Lower lobe of right lung (tissue), 2 donors: ENCODE measurements around the gene MXD4. TPM values are rescaled to one million over a fixed set of nuclear protein-coding genes. Genes with fewer than 3 reads are reported as not detected.
A peak's percentile ranks its signal among the peaks of the same experiment; 100 is the strongest.
"Not testable (repeated sequence)": the region's sequence is repeated elsewhere in the genome, so short reads cannot be mapped to it uniquely, and the experiment has no call there.

Experiments
- ATAC-seq, 2 donors: fragments of 200-7000 bp; cut with Tn5 transposase; one replicate each; pipeline ENCODE4 v1.9.1; 2020 to 2022; ENCODE audit warnings: mild to moderate bottlenecking in 2 of 2, moderate library complexity in 2 of 2
- DNase-seq: peaks from one replicate; pipeline ENCODE4 v3.0.0-alpha.2; 2020
- H3K27ac ChIP-seq: fragments of 200-600 bp; one replicate; pipeline ENCODE4 v1.8.0; 2022
- H3K27me3 ChIP-seq: fragments of 200-600 bp; one replicate; pipeline ENCODE4 v1.8.0; 2022; ENCODE audit warnings: low read depth
- H3K36me3 ChIP-seq: fragments of 200-600 bp; one replicate; pipeline ENCODE4 v1.8.0; 2022; ENCODE audit warnings: mild to moderate bottlenecking
- H3K4me1 ChIP-seq: fragments of 200-600 bp; one replicate; pipeline ENCODE4 v1.8.0; 2022
- H3K4me3 ChIP-seq: fragments of 200-600 bp; one replicate; pipeline ENCODE4 v1.8.0; 2022; ENCODE audit warnings: mild to moderate bottlenecking
- H3K9me3 ChIP-seq: fragments of 200-600 bp; one replicate; pipeline ENCODE4 v1.8.0; 2022
- CTCF ChIP-seq: fragments of 200-600 bp; IDR thresholded peaks from one replicate; pipeline ENCODE4 v1.8.0; 2022; ENCODE audit warnings: antibody characterized with exemption, mild to moderate bottlenecking
- intact Hi-C: fragments of 100-400 bp; cut with DNase I; formaldehyde crosslinking; loops from one replicate; pipeline ENCODE4 v1.11.0; 2022
- total RNA-seq: library from RNA; stranded (reverse); fragmentation: NEBNext Ultra II Directional; extraction: Animal tissue kit (Norgen Biotek cat#: 25700); gene quantifications from one replicate; pipeline ENCODE4 v1.2.1, GENCODE V29; 2021
- donor health status: DM: no; HTN: yes; CAD: no; lungs with severe emphysema.

MXD4 gene
- total RNA-seq, 1 donor from 2014 or later: 74.3 TPM

GRCh38 chr4:2281575-2282343, 19.9 kb upstream of the MXD4 start:
- TF ChIP-seq CTCF: no peak
- peak overlapping the region; percentile 33 for H3K27ac ChIP-seq
- no peaks in the 10 kb centered on the region for H3K4me1 ChIP-seq
- no peak overlapping the region for H3K4me3 ChIP-seq
- no peak for DNase-seq
- H3K36me3 ChIP-seq: no peaks in the 10 kb centered on the region
- ATAC-seq: peak; percentile 64 to 72
- H3K27me3 ChIP-seq: no peaks in the 10 kb centered on the region
- no peaks in the 10 kb centered on the region for H3K9me3 ChIP-seq
- intact Hi-C loops: no loop called here

- intact Hi-C loops: no loop called here
- Histone ChIP-seq H3K9me3 (no peaks in the 10 kb centered on the region), H3K36me3 (no peaks in the 10 kb centered on the region), H3K27me3 (no peaks in the 10 kb centered on the region), H3K4me3 (no peak overlapping the region), H3K27ac (peak overlapping the region; percentile 33), H3K4me1 (no peaks in the 10 kb centered on the region)
- TF ChIP-seq CTCF: no peak
- DNase-seq: no peak
- no peak for ATAC-seq
Observed at GRCh38 chr4:2280531-2281300, 18.8 kb upstream of the MXD4 start.

GRCh38 chr4:2277956-2278355, 16.0 kb upstream of the MXD4 start:
- Histone ChIP-seq H3K36me3 (no peaks in the 10 kb centered on the region), H3K27me3 (no peaks in the 10 kb centered on the region), H3K27ac (no peak overlapping the region), H3K4me3 (no peak overlapping the region), H3K9me3 (no peaks in the 10 kb centered on the region), H3K4me1 (no peaks in the 10 kb centered on the region)
- no peak for TF ChIP-seq CTCF
- intact Hi-C loops: no loop called here
- DNase-seq (no peak), ATAC-seq (no peak)

GRCh38 chr4:2276581-2277325, 14.8 kb upstream of the MXD4 start:
- no peak for TF ChIP-seq CTCF
- intact Hi-C loops: no loop called here
- Histone ChIP-seq H3K9me3 (no peaks in the 10 kb centered on the region), H3K4me3 (no peak overlapping the region), H3K27ac (no peak overlapping the region), H3K36me3 (no peaks in the 10 kb centered on the region), H3K27me3 (no peaks in the 10 kb centered on the region), H3K4me1 (no peaks in the 10 kb centered on the region)
- DNase-seq (peak; percentile 27), ATAC-seq (no peak)

GRCh38 chr4:2275546-2276251, 13.8 kb upstream of the MXD4 start:
- no peaks in the 10 kb centered on the region for H3K9me3 ChIP-seq
- no peak overlapping the region for H3K4me3 ChIP-seq
- H3K36me3 ChIP-seq: no peaks in the 10 kb centered on the region
- H3K27ac ChIP-seq: no peak overlapping the region
- intact Hi-C loops: no loop called here
- ATAC-seq (no peak), DNase-seq (peak; percentile 37)
- no peaks in the 10 kb centered on the region for H3K27me3 ChIP-seq
- no peaks in the 10 kb centered on the region for H3K4me1 ChIP-seq
- TF ChIP-seq CTCF: no peak

- H3K9me3 ChIP-seq, H3K27ac ChIP-seq, H3K27me3 ChIP-seq, H3K4me1 ChIP-seq, H3K4me3 ChIP-seq, ATAC-seq, DNase-seq, H3K36me3 ChIP-seq, intact Hi-C loops: not testable (repeated sequence)
Observed at GRCh38 chr4:2275044-2275397, 13.1 kb upstream of the MXD4 start.
